Body of pancreas (tissue), 4 donors: ENCODE measurements around the gene ATCAY.
A peak's percentile ranks its signal among the peaks of the same experiment; 100 is the strongest.

ENCODE experiments used
- CTCF ChIP-seq, 7 experiments: fragments of 450-650 bp in 4 of 7; fragments of 200-600 bp in 3 of 7; sonication (generic) in 3 of 7; IDR thresholded peaks; one replicate each; pipeline ENCODE4 v1.5.1; 2016 to 2019; ENCODE audit warnings: antibody characterized with exemption in 7 of 7
- POLR2A ChIP-seq, 3 donors: fragments of 450-650 bp; IDR thresholded peaks; one replicate each; pipeline ENCODE4 v1.6.1; 2016; ENCODE audit warnings: antibody characterized with exemption in 3 of 3, mild to moderate bottlenecking in 2 of 3

- peak in 1 of 7 experiments; percentile 10 for TF ChIP-seq CTCF (IDR thresholded peaks at IDR 0.05)
- no peak for TF ChIP-seq POLR2A (IDR thresholded peaks at IDR 0.05)
Measured at GRCh38 chr19:3852614-3853254, 27.8 kb upstream of the ATCAY start.
